Colonic mucosa (tissue), 4 donors: ENCODE measurements around the gene PIK3R2. TPM values are rescaled to one million over a fixed set of nuclear protein-coding genes. Genes with fewer than 3 reads are reported as not detected.
A peak's percentile ranks its signal among the peaks of the same experiment; 100 is the strongest.
"Not testable (repeated sequence)": the region's sequence is repeated elsewhere in the genome, so short reads cannot be mapped to it uniquely, and the experiment has no call there.

Source experiments
- DNase-seq: peaks from one replicate; pipeline ENCODE4 v3.0.0-alpha.2; 2020
- H3K27ac ChIP-seq: fragments of 200-600 bp; one replicate; pipeline ENCODE4 v1.8.0; 2021
- H3K27me3 ChIP-seq: fragments of 200-600 bp; one replicate; pipeline ENCODE4 v1.8.0; 2021
- H3K36me3 ChIP-seq: fragments of 200-600 bp; one replicate; pipeline ENCODE4 v1.8.0; 2021
- H3K4me1 ChIP-seq: fragments of 200-600 bp; one replicate; pipeline ENCODE4 v1.8.0; 2021; ENCODE audit warnings: mild to moderate bottlenecking
- H3K4me3 ChIP-seq: fragments of 200-600 bp; one replicate; pipeline ENCODE4 v1.8.0; 2021
- H3K9ac ChIP-seq, 2 donors: one replicate each; pipeline ENCODE4 v1.7.0; 2013; ENCODE audit warnings: control low read depth in 2 of 2, low read depth in 2 of 2, low read length in 2 of 2
- H3K9me3 ChIP-seq: fragments of 200-600 bp; one replicate; pipeline ENCODE4 v1.8.0; 2021
- CTCF ChIP-seq: fragments of 200-600 bp; IDR thresholded peaks from one replicate; pipeline ENCODE4 v1.8.0; 2022; ENCODE audit warnings: antibody characterized with exemption, mild to moderate bottlenecking
- intact Hi-C: fragments of 100-400 bp; cut with DNase I; formaldehyde crosslinking; loops from one replicate; pipeline ENCODE4 v1.14.1; 2022
- total RNA-seq, 2 donors: library from RNA; stranded (reverse); fragmentation: NEBNext Ultra II Directional in 1 of 2; extraction: Animal tissue kit (Norgen Biotek cat#: 25700) in 1 of 2; gene quantifications; one replicate each; pipeline ENCODE4 v1.2.1, GENCODE V29; 2021
- donor health status: healthy.
- donor health status: DM: no; HTN: no; CAD: no.
- donor health status: DM: no; HTN: no; CAD: no.

The PIK3R2 gene
- 10 to 100 TPM; 42.9 to 48.2 TPM for total RNA-seq

GRCh38 chr19:18152817-18153555, at the start of gene PIK3R2:
Gene PIK3R2 (plus strand): TSS chr19:18153163. CDS start chr19:18155880, 2,717 bp downstream.
- H3K9ac ChIP-seq, result peak within 1 kb of the TSS; percentile 89 to 91
- peak within 1 kb of the TSS; percentile 98 for H3K27ac ChIP-seq
- no peaks in the 10 kb centered on the region for H3K36me3 ChIP-seq
- peak within 1 kb of the TSS; percentile 80 for H3K4me3 ChIP-seq
- DNase-seq, result peak; percentile 100
- H3K9me3 ChIP-seq, result no peaks in the 10 kb centered on the region
- H3K4me1 ChIP-seq, result peaks cover 40% of the 10 kb centered on the region
- TF ChIP-seq CTCF, result no peak
- intact Hi-C loops, result no loop called here
- no peaks in the 10 kb centered on the region for H3K27me3 ChIP-seq

DNA sequence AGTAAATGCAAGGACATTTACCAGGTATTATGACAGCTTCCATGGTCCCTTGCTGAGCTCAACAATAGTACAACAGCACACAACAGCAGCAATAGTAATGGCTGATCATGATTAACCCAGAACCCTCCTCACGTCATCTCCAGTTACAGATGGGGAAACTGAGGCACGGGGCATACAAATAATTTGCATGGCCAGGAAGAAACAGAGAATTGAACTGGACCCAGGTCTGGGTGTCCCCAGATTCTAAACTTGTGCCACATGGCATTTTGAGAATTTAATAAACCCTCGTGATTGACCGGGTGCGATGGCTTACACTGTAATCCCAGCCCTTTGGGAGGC, 48.2 kb upstream of the PIK3R2 start:
- DNase-seq, result no peak
- Histone ChIP-seq H3K9ac (peak overlapping the region; percentile 12 to 63), H3K4me1 (no peaks in the 10 kb centered on the region), H3K9me3 (no peaks in the 10 kb centered on the region), H3K4me3 (peak overlapping the region; percentile 28), H3K36me3 (no peaks in the 10 kb centered on the region), H3K27me3 (no peaks in the 10 kb centered on the region), H3K27ac (no peak overlapping the region)
- TF ChIP-seq CTCF, result no peak
- intact Hi-C loops, result no loop called here

DNA sequence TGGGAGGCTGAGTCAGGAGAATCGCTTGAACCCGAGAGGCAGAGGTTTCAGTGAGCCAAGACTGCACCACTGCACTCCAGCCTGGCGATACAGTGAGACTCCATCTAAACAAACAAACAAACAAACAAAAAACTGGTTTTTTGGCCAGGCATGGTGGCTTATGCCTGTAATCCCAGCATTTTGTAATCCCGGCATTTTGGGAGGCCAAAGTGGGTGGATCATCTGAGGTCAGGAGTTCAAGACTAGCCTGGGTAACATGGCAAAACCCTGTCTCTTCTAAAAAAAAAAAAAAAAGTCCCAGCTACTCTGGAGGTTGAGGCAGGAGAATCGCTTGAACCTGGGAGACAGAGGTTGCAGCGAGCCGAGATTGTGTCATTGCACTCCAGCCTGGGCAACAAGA, 47.7 kb upstream of the PIK3R2 start:
- DNase-seq, H3K4me3 ChIP-seq, H3K9ac ChIP-seq, intact Hi-C loops, H3K4me1 ChIP-seq, H3K27me3 ChIP-seq, H3K27ac ChIP-seq, H3K36me3 ChIP-seq, H3K9me3 ChIP-seq: not testable (repeated sequence)

DNA sequence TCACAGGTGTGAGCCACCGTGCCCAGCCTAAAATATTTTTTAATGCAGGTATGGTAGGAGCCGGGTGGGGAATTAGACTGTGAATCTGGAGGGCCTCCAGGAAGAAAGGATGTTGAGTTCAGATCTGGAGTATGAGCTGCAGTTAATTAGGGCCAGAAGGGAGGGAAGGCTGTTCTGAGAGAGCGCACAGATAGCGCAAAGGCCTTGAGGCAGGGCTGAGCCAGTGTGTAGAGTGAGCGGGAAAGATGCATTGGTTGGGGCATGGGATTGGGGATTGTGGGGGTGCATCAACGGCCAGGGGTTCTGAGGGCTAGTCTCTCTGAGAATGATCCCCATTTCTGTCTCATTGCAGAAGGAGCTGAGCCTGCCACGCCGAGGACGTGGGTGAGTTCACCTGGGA, 45.7 kb upstream of the PIK3R2 start:
- DNase-seq, result no peak
- Histone ChIP-seq H3K4me3 (no peak overlapping the region), H3K9me3 (no peaks in the 10 kb centered on the region), H3K9ac (no peak overlapping the region), H3K4me1 (peaks cover 5% of the 10 kb centered on the region), H3K27me3 (no peaks in the 10 kb centered on the region), H3K36me3 (no peaks in the 10 kb centered on the region), H3K27ac (no peak overlapping the region)
- intact Hi-C loops, result no loop called here
- no peak for TF ChIP-seq CTCF

GRCh38 chr19:18108897-18109296, 44.1 kb upstream of the PIK3R2 start:
- TF ChIP-seq CTCF, result no peak
- Histone ChIP-seq H3K27ac (peak overlapping the region; percentile 77), H3K36me3 (no peaks in the 10 kb centered on the region), H3K9ac (peak overlapping the region; percentile 90 to 95), H3K9me3 (no peaks in the 10 kb centered on the region), H3K4me1 (peaks cover 5% of the 10 kb centered on the region), H3K4me3 (no peak overlapping the region), H3K27me3 (no peaks in the 10 kb centered on the region)
- peak; percentile 69 for DNase-seq
- intact Hi-C loops, result no loop called here

GRCh38 chr19:18109341-18109732, 43.6 kb upstream of the PIK3R2 start:
- peaks cover 5% of the 10 kb centered on the region for H3K4me1 ChIP-seq

More at GRCh38 chr19:18109341-18109732, 43.6 kb upstream of the PIK3R2 start:
- H3K9ac ChIP-seq, result peak overlapping the region; percentile 90 to 95
- no peaks in the 10 kb centered on the region for H3K36me3 ChIP-seq
- peak overlapping the region; percentile 77 for H3K27ac ChIP-seq
- intact Hi-C loops, result no loop called here
- no peaks in the 10 kb centered on the region for H3K27me3 ChIP-seq
- H3K9me3 ChIP-seq, result no peaks in the 10 kb centered on the region
- H3K4me3 ChIP-seq, result peak overlapping the region; percentile 71
- DNase-seq, result peak; percentile 58
- no peak for TF ChIP-seq CTCF
